ENCODE data around the gene HDAC1.

The HDAC1 gene

GRCh38 chr1:32291708-32292538 is at the start of gene HDAC1:
TSS of gene HDAC1 (plus strand) at chr1:32292083. CDS start at chr1:32292170, 87 bp downstream.
- Mint-ChIP-seq H3K4me1 (peaks cover 13% of the 10 kb centered on the region), H3K36me3 (ENCODE audit: low read depth) (peaks cover 24% of the 10 kb centered on the region), H3K27me3 (ENCODE audit: low read depth) (no peaks in the 10 kb centered on the region), H3K9me3 (no peaks in the 10 kb centered on the region), H3K4me3 (peak within 1 kb of the TSS; percentile 97 to 100 (median 99)), H3K27ac (peak within 1 kb of the TSS; percentile 89 to 97 (median 94))
- TF ChIP-seq, protein P1, sequence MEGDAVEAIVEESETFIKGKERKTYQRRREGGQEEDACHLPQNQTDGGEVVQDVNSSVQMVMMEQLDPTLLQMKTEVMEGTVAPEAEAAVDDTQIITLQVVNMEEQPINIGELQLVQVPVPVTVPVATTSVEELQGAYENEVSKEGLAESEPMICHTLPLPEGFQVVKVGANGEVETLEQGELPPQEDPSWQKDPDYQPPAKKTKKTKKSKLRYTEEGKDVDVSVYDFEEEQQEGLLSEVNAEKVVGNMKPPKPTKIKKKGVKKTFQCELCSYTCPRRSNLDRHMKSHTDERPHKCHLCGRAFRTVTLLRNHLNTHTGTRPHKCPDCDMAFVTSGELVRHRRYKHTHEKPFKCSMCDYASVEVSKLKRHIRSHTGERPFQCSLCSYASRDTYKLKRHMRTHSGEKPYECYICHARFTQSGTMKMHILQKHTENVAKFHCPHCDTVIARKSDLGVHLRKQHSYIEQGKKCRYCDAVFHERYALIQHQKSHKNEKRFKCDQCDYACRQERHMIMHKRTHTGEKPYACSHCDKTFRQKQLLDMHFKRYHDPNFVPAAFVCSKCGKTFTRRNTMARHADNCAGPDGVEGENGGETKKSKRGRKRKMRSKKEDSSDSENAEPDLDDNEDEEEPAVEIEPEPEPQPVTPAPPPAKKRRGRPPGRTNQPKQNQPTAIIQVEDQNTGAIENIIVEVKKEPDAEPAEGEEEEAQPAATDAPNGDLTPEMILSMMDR (IDR thresholded peaks at IDR 0.05; ENCODE audit: unreplicated experiment in 3 of 3) = no peak

- Mint-ChIP-seq H3K36me3 (ENCODE audit: low read depth) (no peaks in the 10 kb centered on the region), H3K9me3 (no peaks in the 10 kb centered on the region), H3K27me3 (ENCODE audit: low read depth) (no peaks in the 10 kb centered on the region), H3K4me1 (peaks cover 17% of the 10 kb centered on the region), H3K4me3 (peak overlapping the region; percentile 55 to 93 (median 92)), H3K27ac (peak overlapping the region; percentile 65 to 77 (median 71))
- TF ChIP-seq, protein P1 (IDR thresholded peaks at IDR 0.05; ENCODE audit: unreplicated experiment in 3 of 3) = no peak
These were observed 49.5 kb upstream of the HDAC1 start for GRCh38 chr1:32242341-32242851.

GRCh38 chr1:32246888-32247273 is 45.0 kb upstream of the HDAC1 start, which contains the start of gene FAM167B:
TSS of gene FAM167B (plus strand) at chr1:32247222. CDS start at chr1:32247422, 200 bp downstream.
- H3K9me3 Mint-ChIP-seq = no peaks in the 10 kb centered on the region
- TF ChIP-seq, protein P1 (IDR thresholded peaks at IDR 0.05; ENCODE audit: unreplicated experiment in 3 of 3) = no peak
- H3K4me1 Mint-ChIP-seq = peaks cover 34% of the 10 kb centered on the region
- H3K4me3 Mint-ChIP-seq = peak within 1 kb of the TSS in 1 of 3 experiments; percentile 18
- peak within 1 kb of the TSS; percentile 28 to 47 (median 31) for H3K27ac Mint-ChIP-seq
- H3K27me3 Mint-ChIP-seq (ENCODE audit: low read depth) = peaks cover 8% of the 10 kb centered on the region
- H3K36me3 Mint-ChIP-seq (ENCODE audit: low read depth) = no peaks in the 10 kb centered on the region

DNA sequence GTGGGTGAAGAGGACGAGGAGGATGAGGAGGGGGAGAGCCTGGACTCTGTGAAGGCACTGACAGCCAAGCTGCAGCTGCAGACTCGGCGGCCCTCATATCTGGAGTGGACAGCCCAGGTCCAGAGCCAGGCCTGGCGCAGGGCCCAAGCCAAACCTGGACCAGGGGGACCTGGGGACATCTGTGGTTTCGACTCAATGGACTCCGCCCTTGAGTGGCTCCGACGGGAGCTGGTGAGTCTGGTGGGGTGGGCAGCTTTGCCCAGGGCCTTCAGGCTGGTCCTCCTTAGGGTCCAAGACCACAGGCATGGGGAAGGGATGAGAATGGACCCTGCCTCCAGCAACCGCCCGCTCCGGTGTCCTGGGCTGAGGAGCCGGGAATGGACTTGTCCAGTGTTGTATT is 44.4 kb upstream of the HDAC1 start:
- Mint-ChIP-seq H3K36me3 (ENCODE audit: low read depth) (no peaks in the 10 kb centered on the region), H3K4me3 (no peak overlapping the region)
- TF ChIP-seq, protein P1 (IDR thresholded peaks at IDR 0.05; ENCODE audit: unreplicated experiment in 3 of 3) = no peak

DNA sequence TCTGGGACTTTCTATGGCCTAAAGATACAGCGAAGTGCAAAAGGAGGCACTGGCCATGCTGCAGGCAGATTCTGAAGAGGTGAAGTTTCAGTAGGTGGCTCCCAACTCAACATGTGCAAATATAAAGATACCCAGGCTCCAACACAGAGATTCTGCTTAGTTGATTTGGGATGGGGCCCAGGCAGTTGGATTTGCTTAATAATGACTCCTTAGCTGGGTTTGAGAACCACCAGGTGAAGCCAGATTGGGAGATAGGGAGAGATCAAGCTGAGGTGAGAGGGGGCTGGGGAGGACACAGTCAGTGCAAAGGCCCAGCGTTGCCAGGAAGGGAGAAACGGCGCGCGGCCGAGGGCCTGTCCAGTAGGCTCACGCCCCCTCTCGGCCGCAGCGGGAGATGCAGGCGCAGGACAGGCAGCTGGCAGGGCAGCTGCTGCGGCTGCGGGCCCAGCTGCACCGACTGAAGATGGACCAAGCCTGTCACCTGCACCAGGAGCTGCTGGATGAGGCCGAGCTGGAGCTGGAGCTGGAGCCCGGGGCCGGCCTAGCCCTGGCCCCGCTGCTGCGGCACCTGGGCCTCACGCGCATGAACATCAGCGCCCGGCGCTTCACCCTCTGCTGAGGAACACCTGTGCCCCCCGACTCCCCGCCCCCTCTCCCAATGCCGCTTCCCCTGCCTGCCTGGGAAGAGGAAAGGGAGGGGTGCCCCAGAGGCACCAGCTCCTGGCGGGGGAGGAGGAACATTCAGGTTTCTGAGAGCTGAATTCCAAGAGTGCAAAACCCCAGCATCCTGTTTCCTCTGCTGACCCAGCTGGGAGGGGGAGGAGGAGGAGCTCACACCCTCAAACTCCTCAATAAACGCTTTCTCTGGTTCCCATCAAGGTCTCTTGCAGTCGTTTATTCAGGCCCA is 43.6 kb upstream of the HDAC1 start:
- H3K27ac Mint-ChIP-seq = peak overlapping the region; percentile 3 to 30 (median 28)
- peak overlapping the region in 1 of 3 experiments; percentile 18 for H3K4me3 Mint-ChIP-seq
- H3K36me3 Mint-ChIP-seq (ENCODE audit: low read depth) = no peaks in the 10 kb centered on the region
- peaks cover 35% of the 10 kb centered on the region for H3K4me1 Mint-ChIP-seq
- TF ChIP-seq, protein P1 (IDR thresholded peaks at IDR 0.05; ENCODE audit: unreplicated experiment in 3 of 3) = peak; percentile 81 to 86 (median 84)
- no peaks in the 10 kb centered on the region for H3K9me3 Mint-ChIP-seq
- H3K27me3 Mint-ChIP-seq (ENCODE audit: low read depth) = peaks cover 14% of the 10 kb centered on the region

More for the DNA sequence above, 44.4 kb upstream of the HDAC1 start:
- H3K27me3 Mint-ChIP-seq (ENCODE audit: low read depth) = peaks cover 12% of the 10 kb centered on the region
- H3K4me1 Mint-ChIP-seq = peaks cover 37% of the 10 kb centered on the region
- H3K9me3 Mint-ChIP-seq = no peaks in the 10 kb centered on the region
- H3K27ac Mint-ChIP-seq = peak overlapping the region in 1 of 3 experiments; percentile 28
